Raji (cell line): ENCODE measurements around the gene TNFRSF25.

ENCODE experiments used
- POLR2A ChIP-seq: IDR thresholded peaks from 2 replicates; pipeline ENCODE4 v1.6.1; 2011; ENCODE audit warnings: low read depth, low read length, control low read depth; ENCODE audit not compliant: insufficient read depth

TNFRSF25 gene

GRCh38 chr1:6505367-6506209 lies 39.6 kb upstream of the TNFRSF25 start:
- TF ChIP-seq POLR2A: no peak

DNA sequence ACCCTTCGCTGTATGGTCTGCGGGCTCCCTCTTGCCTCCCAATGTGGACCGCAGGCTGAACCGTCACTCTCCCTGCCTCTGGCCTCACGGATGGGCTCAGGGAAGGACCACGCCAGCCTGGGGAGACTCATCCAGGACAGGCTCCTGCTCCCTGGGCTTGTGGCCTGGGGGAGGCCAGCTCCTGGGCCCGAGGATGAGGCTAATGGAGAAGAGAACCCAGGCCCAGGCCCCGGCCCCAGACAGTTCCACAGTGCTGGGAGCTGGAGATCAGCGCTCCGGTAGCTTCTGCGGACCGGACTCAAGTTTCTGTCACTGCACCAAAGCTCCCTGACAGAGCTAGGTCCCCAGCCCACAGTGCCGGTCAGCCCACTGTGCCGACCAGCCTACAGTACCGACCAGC lies 38.9 kb upstream of the TNFRSF25 start:
- TF ChIP-seq POLR2A: no peak

DNA sequence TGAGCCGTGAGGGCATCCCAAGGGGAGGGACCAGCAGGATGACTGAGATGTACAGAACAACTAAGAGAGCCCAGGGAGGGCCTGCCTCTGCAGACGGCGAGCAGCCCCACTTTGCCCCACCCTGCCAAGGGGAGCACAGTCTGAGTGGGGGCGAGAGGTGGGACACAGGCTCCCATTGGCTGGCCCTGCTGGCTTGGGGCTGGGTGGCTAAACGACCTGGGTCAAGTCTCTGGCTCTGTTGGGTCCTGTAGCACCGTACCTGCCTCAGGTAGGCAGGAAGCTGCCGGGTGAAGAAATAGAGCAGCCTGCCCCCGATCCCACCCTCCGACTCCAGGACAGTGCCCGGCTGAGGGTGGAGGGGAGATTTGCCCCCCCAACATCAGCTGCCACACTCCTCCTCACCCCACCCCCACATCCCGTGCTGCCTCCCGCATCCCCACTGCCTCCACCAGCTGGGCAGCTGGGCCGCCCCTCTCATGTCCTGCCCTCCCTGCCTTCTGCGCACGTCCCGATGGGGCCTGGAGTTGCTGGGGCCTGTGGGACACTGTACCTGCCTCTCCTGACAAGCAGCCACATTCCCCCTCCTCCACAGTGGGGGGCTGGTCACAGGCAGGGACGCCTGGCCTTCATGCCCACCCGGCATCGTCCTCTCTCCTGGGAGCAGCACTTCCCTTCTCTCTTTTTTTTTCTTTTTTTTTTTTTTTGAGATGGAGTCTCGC lies 38.1 kb upstream of the TNFRSF25 start:
- TF ChIP-seq POLR2A: no peak

GRCh38 chr1:6502000-6502891 lies 36.3 kb upstream of the TNFRSF25 start:
- no peak for TF ChIP-seq POLR2A

DNA sequence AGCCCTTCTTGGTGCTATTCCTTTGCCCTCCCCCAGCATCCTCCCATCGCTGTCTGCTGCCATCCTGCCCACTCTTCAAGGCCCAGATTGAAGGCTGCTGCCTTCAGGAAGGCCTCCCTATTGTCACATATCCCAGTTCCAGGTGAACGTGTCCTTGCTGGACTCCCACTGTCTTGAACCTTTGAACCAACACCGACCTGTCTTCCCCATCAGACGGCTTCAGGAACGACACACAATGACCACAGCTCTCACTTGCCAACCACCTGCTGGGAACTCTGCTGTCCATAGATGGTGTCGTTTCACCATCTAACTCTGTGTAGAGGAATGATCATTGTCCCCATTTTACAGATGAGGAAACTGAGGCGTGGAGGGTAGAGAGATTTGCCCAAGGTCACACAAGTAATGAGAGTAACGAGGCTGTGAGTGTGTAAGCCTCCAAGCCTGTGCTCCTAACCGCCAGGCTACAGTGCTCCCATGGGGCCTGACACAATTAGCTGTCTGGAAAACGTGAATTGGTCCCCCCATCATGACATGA lies 35.4 kb upstream of the TNFRSF25 start:
- TF ChIP-seq POLR2A: no peak

DNA sequence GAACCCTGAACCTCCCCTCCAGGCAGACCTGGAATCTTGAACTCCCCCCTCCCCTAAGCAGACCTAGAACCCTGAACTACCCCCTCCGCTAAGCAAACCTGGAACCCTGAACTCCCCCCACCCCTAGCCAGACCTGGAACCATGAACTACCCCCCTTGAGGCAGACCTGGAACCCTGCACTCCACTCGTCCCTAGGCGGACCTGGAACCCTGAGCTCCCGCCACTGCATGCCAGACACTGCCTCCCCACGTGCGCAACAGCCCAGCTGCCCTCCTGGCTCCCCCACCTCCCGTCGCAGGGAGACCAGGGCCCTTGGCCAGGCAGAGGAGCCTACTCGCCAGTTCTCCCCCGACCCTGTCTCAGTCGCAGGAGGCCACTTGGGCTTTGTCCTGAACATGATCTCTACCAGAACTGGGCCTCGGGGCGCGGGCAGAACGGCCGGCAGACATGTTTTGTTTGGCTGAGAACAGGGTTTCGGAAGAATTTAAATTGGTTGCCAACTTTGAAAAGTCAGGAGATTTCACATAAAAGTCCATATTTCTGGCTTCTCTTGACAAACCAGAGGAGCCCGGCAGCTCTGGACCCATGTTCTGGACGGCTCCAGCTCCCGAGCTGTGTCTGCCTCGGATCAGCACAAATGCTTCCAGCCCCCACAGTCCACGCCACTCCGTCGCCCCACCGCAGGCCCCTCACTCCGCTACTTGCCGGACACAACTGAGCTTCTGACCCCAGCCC lies 34.7 kb upstream of the TNFRSF25 start:
- no peak for TF ChIP-seq POLR2A

DNA sequence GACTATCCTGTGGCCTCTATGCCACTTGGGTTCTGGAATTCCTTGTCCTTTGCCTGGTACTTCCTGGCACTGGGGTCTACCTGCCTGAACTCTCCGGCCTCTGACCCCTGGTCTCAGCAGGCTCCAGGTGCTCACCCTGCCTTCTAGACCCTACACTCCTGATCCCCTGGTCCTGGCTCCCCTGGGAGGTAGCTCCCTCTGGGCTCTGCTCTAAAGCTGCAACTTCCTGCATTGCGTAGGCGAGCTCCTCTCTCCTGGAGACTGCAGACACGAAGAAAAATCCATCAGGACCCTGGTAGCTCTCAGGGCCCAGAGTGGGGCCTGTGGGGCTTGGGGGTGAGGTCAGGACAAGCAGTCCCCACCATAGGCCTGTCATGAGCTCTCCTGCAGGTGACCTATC lies 33.3 kb upstream of the TNFRSF25 start:
- TF ChIP-seq POLR2A: no peak

DNA sequence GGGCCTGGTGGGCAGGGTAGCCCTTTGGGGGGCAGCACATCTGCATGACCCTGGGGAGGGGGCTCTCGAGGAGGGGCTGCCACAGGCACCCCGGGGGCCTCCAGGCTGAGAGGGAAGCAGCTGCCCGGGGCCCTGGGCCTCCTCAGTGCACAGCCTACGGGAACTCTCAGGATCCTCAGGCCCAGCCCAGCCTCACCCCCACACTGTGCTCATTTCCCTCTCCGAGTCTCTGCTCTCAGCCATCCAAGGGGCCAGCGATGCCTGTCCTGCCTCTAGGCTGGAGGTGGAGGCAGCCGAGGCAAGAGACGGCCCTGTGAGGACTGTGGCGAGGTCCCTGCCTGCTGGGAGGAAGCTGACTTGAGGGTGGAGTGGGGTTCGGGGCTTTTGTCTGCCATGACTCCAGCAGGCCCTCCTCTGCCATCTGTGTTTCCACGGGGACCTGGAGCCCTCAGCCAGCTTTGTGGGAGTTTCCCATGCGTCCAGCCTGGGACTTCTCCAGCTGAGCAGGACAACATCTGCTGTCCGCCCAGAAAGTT lies 32.7 kb upstream of the TNFRSF25 start:
- TF ChIP-seq POLR2A: no peak

DNA sequence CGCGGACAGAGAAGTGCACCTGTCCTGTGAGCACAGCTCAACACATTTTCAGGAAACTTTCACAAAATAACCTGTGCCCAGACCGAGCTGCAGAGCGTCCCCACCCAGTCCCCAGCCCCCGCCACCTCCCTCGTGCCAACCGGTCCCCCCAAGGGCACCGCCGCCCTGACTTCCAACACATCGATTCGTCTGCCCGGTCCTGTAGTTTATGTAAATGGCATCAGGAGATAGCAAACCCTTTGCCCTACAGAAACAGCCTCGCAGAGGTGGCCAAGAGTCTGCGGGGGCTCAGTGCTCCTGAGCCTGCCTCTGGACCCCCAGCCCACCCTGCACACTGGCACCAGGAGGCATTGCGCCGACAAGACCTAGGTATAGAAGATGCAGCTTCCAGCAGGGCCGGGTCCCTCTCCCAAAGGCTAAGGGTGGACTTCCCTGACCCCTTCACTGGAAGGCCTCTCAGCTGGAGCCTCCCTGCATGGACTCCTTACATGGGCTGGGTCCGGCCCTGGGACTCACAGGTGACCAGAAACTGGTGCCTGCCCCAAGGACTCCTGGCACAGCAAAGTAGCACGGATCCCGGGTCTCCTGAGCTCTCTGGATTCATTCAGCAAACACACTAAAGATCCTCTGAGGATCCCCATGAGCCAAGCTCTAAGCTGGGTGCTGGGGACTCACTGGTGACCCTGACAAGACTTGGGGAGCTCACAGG lies 32.0 kb upstream of the TNFRSF25 start:
- TF ChIP-seq POLR2A: no peak

DNA sequence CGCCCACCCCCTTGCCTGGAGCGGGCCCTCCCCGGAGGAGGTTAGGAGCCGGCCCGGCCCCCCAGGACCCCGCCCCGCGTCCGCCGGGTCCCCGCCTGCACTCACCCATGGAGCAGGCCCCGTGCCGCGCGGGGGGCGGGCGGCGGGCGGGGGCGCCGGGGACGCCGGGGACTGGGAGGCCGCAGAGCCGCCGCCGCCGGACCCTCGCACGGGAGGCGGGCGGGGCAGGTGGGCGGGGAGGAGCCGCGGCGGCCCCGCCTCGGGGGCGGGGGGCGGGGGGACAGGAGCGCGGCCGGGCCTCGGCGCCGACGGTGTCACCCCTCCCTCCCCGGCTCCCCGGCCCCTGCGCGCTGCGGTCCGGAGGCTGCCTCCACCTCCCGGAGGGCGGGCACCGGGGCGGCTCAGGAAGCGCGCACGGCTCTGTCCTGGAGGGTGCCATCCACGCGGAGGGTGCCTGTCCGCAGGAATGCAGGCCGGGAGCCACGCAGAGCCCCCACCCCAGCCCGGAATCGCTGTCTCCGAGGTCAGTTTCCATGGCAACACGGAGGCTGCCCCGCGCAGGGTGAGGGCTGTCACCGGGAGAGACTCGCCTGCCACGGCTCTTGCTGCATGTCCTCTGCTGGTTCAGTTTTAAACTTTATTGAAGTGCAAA lies 31.4 kb upstream of the TNFRSF25 start:
- TF ChIP-seq POLR2A: no peak

DNA sequence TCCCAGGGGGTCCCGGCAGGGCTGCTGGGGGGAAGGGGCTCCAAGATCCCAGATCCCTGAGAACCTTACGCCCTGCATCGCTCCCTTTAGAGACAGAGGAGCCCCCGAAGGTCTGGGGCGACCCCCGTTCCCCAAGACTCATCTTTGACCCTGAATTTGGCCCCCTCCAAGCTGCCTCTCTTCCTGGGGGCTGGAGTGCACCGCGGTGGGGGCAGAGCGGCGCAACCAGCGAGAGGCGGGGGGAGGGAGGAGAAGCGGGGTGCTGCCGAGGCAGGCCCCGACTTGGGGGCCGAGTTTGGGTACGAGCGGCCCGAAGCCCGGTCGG lies 30.9 kb upstream of the TNFRSF25 start:
- no peak for TF ChIP-seq POLR2A

DNA sequence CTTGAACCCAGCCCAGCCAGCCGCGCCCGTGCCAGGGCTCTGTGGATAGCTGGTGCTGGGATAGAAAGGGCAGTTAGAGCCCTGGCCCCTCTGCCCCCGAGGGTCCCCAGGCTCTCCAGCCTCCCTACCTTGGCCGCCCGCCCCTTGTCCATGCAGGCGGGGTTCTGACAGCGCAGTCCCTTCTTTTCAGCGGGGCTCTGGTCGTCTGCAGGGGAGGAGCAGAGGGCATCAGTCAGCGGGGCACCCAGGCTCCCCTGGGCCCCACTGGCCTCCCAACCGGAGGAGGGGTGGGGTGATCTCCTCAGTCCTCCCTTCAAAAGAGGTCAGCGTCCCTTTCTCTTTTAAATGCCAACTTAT lies 30.4 kb upstream of the TNFRSF25 start:
- no peak for TF ChIP-seq POLR2A

DNA sequence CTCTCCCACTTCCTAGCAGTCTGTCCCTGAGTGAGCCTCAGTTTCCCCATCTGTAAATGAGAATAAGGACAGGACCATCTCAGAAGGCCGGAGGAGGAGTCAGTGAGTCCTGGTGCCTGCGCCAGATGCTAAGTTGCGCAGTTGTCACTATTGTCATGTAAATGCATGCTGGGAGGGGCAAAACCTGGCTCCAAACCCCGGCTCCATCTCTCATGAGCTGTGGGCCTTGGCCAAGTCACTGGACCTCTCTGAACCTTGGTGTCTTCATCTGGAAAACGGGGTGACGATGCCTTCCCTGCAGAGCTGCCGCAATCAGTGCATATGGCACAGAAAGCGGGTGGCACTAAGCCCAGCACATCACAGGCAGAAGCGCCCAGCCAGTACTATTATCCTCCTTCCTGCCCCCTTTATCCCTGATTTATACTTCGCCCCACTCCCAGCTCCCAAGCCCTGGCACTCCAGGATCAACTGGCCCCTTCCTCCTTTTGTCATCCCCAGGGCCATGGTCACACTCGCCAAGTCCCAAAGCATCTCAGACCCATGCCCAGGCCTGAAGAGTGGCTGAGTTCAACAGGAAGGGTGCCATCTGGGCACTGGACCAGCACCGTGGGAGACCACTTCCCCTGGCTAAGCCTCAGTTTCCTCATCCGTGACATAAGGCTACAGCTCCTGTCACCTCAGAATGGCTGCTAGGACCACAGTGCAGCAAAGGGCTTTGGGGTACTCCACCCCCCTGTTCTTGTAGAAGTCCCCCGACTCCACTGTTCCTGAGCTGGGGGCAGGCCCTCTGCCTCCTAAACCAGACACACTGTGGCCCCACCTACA lies 29.8 kb upstream of the TNFRSF25 start:
- TF ChIP-seq POLR2A: no peak

- TF ChIP-seq POLR2A: no peak
These were observed 29.1 kb upstream of the TNFRSF25 start for GRCh38 chr1:6495041-6495441.
